GM18867 (cell line): ENCODE results near the gene EML2.
"Not testable (repeated sequence)": the region's sequence is repeated elsewhere in the genome, so short reads cannot be mapped to it uniquely, and the experiment has no call there.

Experiments
- ATAC-seq: cut with Tn5 transposase; IDR thresholded peaks from one replicate; pipeline ENCODE4 v1.9.1; 2021; ENCODE audit warnings: mild to moderate bottlenecking, moderate library complexity; ENCODE audit not compliant: unreplicated experiment

The EML2 gene, protein sequence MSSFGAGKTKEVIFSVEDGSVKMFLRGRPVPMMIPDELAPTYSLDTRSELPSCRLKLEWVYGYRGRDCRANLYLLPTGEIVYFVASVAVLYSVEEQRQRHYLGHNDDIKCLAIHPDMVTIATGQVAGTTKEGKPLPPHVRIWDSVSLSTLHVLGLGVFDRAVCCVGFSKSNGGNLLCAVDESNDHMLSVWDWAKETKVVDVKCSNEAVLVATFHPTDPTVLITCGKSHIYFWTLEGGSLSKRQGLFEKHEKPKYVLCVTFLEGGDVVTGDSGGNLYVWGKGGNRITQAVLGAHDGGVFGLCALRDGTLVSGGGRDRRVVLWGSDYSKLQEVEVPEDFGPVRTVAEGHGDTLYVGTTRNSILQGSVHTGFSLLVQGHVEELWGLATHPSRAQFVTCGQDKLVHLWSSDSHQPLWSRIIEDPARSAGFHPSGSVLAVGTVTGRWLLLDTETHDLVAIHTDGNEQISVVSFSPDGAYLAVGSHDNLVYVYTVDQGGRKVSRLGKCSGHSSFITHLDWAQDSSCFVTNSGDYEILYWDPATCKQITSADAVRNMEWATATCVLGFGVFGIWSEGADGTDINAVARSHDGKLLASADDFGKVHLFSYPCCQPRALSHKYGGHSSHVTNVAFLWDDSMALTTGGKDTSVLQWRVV

DNA sequence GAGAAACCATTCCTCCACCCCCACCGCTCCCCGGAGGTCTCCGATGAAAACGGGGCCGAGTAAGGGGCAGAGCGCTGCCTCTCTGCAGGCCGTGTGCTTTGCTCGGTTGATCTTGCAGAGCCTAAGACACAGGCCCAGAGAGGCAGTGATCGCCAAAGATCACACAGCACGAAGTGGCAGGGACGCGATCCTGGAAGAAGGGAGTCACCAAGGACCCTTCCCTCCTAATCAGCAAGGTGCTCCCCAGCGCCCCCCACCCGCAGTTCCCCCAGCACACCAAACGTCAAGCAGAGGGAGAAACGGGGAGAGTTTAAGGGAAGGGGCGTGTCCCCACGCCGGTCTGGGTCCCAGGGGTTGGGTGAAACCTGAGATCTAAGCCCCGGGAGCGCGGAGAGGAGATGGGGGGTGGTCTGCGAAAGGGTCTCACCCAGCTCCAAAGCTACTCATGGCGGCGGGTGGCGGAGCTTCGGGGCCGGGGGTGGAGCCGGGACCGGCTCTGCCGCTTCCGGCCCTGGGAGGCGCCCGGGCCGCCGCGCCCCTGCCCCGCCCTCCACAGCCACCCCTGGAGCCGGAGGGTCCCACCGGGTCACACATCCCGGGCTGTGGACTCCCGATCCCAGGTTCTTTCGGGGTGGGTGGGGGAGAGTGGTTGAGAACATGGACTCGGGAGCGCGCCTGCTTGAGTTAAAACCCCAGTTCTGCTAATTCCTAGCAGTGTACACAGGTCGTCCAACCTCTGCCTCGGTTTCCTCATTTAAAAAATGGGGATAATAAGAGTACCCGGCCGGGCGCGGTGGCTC is at the start of gene EML2:
TSS of gene EML2 (minus strand) at position 468 of the 800 bp plus-strand sequence. CDS start at position 447, 21 bp downstream.
- ATAC-seq = no peak

DNA sequence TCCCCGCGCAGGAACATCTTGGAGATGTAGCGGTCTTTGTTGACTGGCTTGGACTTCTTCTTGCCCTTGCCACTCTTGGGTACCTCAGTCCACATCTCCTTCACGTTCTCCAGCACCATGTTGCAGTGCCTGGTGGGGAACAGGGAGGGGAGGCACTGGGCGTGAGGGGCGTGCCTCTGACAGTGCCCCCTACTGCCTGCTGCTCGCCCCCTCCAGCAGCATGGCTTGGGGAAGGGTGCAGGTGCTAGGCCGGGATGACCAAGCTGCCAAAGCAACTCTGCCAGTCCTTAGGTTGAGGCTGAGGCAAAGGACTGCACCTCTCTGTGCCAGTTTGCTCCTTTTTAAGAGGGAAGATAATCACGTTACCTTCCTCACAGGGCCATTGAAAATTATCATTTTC is 48.4 kb upstream of the EML2 start:
- no peak for ATAC-seq

DNA sequence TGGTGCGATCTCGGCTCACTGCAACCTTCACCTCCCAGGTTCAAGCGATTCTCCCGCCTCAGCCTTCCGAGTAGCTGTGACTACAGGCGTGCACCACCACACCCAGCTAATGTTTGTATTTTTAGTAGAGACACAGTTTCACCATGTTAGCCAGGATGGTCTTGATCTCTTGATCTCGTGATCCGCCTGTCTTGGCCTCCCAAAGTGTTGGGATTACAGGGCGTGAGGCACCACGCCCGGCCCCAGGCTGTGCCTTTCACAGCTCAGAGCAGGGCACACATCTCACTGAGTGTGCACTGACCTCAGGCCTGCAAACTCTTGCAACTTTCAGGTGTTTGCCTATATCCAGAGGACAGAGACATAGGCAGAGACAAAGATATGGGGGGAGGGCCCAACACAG is 45.8 kb upstream of the EML2 start:
- ATAC-seq = not testable (repeated sequence)

DNA sequence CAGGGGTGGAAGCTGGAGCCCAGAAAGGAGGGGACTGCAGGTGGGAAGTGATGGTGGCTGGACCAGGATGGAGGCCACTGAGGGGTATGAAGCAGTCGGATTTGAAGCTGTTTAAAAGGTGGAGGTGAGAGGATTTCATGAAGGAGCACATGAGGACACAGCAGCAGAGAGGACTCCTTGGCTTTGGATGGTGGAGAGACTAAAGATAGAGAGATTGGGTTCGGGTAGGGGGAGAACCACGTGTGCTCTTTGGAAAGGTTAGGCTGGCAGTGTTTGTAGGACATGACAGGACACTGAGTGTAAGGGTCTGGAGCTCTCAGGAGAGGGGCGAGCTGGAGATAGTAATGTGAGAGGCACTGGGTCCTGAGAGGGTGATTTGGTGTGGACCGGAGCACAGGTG is 43.7 kb upstream of the EML2 start:
- ATAC-seq = no peak

DNA sequence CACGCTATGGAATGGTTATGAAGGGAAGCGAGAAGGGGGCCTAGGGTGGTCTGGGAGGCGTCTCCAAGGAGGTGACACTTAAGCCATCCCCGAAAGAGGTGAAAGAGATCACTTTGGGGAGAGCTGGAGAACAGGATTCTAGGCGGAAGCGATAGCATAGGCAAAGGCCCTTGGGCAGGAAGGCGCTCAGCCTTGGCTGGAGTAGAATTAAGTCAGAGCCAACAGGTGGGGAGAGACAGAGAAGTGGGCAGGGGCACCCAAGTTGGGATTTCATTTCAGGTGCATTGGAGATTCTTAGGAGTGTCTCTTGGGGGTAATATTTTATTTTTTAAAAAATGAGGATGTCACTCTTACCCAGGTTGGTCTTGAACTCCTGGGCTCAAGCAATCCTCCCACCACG is 42.9 kb upstream of the EML2 start:
- ATAC-seq = no peak

DNA sequence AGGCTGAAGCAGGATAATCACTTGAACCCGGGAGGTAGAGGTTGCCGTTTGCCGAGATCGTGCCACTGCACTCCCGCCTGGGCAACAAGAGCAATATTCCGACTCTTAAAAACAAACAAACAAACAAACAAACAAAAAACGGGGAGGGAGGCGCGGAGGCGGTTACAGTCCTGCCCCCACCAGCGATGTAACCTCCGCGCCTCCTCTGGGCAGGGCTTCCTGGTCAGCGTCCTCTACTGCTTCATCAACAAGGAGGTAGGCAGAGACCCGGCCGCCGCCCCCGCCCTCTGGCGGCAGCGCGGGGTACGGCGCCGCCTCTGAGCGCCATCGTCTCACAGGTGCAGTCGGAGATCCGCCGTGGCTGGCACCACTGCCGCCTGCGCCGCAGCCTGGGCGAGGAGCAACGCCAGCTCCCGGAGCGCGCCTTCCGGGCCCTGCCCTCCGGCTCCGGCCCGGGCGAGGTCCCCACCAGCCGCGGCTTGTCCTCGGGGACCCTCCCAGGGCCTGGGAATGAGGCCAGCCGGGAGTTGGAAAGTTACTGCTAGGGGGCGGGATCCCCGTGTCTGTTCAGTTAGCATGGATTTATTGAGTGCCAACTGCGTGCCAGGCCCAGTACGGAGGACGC is 42.3 kb upstream of the EML2 start:
- ATAC-seq = peak; percentile 79

DNA sequence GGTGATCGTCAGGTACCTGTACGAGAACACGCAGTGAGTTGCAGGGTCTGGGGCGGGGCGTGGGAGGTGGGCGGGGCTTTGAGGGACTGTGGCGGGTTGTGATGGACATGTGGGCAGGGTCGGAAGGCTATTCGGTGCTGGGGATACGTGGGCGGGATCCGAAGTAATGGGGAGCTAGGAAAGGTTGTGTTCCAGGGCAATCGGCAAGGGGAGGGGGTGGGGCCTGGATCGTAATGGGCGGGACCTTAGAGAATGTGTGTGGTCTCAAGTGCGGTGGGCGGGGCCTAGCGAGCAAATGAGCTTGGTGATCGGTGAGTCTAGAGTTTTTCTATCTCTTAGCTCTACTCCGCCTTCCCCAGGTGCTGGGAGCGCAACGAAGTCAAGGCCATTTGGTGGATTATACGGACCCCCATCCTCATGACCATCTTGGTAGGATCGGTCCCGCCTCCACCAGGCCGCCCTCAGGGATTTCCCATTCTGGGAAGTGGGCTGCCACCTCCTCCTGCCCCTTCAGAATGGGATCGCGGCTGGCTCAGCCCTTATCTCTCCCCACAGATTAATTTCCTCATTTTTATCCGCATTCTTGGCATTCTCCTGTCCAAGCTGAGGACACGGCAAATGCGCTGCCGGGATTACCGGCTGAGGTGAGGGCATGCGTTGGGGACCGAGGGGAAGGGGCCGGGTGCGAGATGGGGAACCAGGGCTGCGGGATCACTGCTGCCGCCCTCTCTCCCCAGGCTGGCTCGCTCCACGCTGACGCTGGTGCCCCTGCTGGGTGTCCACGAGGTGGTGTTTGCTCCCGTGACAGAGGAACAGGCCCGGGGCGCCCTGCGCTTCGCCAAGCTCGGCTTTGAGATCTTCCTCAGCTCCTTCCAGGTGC is 38.4 kb upstream of the EML2 start:
- no peak for ATAC-seq

DNA sequence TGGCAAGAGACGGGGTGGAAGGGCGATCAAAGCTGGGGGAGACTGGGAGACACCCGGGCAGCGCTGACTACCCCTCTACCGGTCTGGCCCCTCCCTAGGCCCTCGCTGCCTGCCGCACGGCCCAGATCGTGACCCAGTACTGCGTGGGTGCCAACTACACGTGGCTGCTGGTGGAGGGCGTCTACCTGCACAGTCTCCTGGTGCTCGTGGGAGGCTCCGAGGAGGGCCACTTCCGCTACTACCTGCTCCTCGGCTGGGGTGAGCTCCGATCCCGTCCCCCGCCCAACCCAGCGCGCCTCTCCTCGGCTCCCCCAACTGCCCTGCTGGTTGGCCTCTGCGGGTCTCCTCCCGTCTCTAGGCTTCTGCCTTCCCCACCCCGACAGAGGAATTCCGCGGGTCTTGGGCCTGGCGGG is 37.7 kb upstream of the EML2 start:
- no peak for ATAC-seq

DNA sequence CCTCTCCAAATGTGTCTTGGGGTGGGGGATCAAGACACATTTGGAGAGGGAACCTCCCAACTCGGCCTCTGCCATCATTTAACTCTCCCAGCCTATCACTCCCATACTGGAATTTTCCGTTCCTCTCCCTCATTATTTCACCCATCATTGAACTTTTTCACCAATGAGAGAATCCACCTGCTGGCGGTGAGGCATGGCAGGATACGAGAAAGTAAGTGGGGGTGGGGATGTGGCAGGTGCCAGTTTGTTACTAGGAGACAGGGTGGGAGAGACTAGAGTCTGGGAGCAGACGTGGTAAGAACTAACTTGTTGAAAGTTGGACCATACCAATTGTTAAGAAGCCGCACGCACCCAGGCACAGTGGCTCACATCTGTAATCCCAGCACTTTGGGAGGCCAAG is 35.7 kb upstream of the EML2 start:
- no peak for ATAC-seq

DNA sequence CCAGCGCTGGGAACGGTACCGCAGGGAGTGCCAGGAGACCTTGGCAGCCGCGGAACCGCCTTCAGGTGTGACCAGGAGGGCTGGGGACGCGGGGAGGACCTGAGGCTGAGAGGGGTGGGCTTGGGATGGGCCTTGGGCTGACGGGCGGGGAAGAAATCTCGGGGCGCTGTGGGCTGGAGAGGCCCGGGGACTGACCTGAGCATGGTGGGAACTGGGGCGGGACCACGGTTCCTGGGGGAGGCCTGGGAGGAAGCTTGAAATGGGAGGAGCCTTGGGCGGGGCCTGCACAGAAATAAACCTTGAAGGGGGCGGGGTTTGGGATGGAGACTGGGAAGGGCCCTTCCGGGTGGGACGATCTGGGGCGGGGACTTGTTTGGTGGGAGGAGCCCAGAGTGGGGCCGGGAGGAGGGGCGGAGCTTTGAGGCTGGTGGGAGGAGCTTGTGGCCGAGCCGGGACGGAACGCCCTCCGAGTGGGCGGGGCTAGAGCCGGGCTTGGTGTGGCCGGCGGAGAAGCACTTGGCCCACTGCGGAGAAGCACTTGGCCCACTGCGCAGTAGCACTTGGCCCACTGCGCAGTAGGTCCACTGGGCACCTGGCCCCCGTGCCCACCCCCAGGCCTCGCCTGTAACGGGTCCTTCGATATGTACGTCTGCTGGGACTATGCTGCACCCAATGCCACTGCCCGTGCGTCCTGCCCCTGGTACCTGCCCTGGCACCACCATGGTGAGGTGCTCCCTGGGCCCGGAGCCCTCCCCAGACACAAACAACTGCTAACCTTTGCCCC is 31.7 kb upstream of the EML2 start:
- ATAC-seq = peak; percentile 49

DNA sequence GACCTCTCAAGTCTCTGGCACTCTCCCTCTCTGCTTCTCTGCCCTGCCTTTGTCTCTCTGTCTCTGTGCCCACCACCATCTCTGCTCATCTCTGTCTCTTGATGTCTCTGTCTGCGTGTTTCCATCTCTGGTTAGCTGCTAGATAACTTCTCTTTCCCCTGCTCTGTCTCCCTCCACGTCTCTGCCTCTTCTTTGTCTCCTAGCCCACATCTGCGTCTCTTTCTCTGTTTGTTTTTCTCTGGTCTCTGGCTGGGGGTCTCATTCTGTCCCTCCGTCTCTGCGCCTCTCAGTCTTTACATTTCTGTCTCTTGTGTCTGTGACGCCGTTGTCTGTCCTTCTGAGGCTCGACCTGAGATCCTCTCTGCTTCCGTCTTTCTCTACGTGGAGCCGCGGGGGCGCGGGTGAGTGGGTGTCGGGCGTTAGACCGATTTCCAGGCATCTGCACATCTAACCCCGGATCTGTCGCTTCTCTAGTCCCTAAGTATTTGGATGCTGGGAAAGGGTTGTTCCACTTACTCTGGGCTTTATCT is 29.2 kb upstream of the EML2 start:
- ATAC-seq = no peak

DNA sequence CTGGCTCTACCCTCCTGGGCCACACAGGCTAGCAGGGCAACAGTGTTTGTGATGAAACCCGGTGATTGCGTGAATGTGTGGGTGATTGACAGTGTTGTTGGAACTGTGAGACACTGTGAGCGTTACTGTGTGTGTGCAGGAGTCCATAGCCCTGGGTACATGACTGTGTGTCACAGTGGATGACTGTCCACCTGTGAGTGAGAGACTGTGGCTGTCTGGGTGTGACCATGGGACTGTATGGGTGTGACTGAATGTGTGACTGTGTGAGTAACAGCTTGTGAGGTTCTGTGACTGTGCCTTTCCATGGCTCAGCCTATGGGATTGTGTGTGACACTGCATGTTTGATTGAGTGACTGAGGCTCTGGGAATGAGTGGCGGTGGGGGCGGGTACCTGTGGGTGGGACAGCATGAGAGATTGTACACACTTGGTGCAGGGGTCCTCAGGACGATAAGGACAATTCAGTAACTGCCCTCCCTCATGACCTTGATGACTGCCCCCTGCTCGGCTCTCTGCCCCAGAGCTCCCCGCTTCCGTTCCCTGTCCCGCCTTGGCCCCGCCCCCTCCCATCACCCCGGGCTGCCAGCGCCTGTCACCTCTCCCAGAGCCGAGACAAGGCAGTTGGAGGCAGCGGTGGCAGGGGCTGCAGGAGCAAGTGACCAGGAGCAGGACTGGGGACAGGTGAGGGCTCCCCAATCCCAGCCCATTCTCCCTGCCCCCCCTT is 28.6 kb upstream of the EML2 start, which contains the start of gene GIPR:
TSS of gene GIPR (plus strand) at position 602 of the 722 bp plus-strand sequence. CDS start 1,300 bp downstream, outside the sequence.
- no peak for ATAC-seq

DNA sequence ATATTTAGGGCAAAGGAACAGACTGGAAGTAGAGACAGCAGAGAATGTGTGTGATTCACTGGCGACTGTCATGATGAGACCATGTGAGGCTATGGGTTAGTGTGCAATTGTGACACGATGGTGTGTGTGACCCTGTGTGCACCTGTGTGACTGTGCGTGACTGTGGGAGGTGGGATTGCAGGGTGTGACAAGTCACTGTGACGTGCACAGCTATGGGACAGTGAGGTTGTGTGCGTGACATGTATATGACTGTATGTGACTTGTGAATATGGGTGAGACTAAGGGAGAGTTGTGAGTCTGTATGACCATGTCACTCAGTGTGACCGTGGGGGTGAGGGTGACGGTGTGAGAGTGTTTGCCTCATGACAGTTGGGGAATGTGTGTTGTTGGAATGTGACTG is 25.4 kb upstream of the EML2 start:
- no peak for ATAC-seq

DNA sequence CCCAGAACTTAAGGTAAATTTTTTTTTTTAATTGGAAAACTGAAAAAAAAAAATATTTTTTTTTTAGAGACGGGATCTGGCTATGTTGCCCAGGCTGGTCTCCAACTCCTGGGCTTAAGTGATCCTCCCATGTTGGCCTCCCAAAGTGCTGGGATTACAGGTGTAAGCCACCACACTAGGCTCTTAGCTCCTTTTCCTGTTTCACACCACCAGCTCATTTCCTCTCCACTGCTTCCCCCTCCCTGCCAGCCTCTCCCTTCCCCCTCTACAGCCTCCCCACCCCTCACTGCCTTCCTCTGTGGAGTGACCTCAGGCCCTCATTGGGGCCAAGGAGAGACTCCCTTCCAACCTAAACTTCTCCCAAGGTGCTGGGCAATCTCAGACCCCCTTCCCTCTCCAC is 24.6 kb upstream of the EML2 start:
- ATAC-seq = no peak

DNA sequence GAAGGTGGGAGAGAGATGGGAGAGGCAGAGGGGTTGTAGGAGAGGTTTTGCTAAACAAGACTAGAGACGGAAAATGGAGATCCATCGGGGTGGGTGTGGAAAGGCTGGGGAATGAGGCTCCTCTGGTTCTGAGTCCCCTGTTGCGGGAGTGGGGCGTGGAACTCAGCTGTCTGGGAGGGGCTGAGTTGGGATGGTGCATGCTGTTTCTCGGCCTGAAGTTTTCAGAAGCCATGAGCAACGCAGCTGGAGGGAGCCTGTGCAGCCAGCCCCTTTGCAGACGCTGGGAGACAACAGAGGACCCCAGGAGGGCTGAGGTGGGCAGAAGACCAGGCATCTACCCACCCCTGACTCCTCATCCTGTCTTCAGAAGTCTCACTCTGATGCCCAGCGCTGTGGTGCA is 21.4 kb upstream of the EML2 start:
- no peak for ATAC-seq

DNA sequence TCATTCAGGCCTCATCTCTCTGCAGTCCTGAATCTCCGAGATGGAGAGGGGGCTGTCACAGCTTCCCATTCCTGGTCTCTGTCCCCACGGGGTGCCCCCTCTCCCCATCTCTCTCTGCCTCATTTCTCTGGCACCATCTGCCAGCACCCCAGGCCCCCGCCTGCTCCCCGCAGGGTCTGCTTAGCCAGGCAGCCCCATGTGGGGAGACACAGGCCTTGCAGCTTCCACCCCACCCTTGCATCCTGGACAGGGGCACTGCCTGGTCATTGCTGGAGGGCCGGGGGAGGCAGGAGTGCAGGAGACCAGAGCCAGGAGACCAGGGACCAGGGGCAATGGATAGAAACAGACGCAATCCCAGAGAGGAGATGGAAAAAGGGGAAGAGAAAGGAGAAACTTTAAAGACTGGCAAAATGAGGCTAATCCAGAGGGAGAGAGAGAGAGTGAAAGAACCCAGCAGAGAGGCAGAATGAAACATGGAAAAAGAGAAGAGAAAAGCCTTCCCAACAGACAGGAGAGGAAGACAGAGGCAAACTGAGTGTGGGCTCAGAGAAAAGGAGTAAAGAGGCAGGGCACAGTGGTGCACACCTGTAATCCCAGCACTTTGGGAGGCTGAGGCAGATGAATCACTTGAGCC is 20.0 kb upstream of the EML2 start:
- ATAC-seq = no peak

DNA sequence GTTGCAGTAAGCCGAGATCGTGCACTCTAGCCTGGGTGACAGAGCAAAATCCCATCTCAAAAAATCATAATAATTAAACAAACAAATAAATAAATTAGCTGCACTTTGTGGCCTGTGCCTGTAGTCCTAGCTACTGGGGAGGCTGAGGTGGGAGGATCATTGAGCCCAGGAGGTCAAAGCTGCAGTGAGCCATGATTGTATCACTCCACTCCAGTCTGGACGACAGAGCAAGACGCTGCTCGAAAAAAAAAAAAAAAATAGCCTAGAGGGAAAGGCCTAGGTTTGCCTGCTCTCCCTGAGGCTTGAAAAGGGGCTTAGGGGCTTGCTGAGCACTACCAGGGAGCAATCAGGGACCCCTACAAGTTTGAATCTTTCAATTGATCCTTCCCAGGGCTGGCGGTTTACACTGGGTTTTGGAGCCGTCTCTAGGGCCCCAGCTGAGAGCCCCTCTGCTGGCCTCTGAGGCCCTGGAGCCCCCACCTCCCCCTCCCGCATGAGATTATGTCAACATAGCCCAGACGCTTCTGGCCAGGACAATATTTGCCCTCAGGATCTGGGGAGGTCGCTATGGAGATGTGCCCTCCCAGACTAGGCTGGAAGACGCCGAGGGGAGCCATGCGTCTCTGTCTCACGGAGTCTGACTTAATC is 18.4 kb upstream of the EML2 start:
- ATAC-seq = no peak
